GM10266 (cell line): Measurements from ENCODE around the gene C16orf92.
A peak's percentile ranks its signal among the peaks of the same experiment; 100 is the strongest.

ENCODE experiments used
- DNase-seq: peaks from one replicate; pipeline ENCODE4 v3.0.0; 2012; ENCODE audit errors: extremely low spot score
- TF ChIP-seq, protein P1 (sequence below): IDR thresholded peaks from 2 replicates; pipeline ENCODE4 v1.5.1; 2012; ENCODE audit warnings: mild to moderate bottlenecking, low read depth; ENCODE audit not compliant: control insufficient read depth, insufficient read depth; ENCODE audit errors: missing control alignments

The C16orf92 gene, protein sequence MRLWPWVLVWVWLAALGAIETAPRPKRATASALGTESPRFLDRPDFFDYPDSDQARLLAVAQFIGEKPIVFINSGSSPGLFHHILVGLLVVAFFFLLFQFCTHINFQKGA

DNA sequence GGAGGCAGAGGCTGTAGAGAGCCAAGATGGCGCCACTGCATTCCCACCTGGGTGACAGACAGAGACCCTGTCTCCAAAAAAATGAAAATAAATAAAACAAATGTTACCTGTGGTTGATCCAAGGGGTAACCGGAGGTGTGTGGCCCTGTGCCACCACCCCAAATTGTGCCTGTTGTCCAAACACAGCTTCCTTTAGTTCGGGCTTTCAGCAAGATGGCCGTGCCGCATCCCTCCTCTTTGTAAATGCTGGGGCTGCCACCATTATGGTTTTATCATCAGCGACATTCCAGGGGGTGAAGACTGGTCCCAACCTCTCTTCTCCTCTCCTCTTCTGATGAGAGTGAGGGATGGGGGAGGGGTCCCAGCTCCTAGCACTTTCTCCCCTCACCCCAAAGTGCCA, at the start of gene C16orf92:
TSS of gene C16orf92 (plus strand) at position 312 of the 400 bp plus-strand sequence. CDS start 143 bp downstream, outside the sequence.
- TF ChIP-seq, protein P1, sequence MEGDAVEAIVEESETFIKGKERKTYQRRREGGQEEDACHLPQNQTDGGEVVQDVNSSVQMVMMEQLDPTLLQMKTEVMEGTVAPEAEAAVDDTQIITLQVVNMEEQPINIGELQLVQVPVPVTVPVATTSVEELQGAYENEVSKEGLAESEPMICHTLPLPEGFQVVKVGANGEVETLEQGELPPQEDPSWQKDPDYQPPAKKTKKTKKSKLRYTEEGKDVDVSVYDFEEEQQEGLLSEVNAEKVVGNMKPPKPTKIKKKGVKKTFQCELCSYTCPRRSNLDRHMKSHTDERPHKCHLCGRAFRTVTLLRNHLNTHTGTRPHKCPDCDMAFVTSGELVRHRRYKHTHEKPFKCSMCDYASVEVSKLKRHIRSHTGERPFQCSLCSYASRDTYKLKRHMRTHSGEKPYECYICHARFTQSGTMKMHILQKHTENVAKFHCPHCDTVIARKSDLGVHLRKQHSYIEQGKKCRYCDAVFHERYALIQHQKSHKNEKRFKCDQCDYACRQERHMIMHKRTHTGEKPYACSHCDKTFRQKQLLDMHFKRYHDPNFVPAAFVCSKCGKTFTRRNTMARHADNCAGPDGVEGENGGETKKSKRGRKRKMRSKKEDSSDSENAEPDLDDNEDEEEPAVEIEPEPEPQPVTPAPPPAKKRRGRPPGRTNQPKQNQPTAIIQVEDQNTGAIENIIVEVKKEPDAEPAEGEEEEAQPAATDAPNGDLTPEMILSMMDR = no peak
- no peak for DNase-seq

DNA sequence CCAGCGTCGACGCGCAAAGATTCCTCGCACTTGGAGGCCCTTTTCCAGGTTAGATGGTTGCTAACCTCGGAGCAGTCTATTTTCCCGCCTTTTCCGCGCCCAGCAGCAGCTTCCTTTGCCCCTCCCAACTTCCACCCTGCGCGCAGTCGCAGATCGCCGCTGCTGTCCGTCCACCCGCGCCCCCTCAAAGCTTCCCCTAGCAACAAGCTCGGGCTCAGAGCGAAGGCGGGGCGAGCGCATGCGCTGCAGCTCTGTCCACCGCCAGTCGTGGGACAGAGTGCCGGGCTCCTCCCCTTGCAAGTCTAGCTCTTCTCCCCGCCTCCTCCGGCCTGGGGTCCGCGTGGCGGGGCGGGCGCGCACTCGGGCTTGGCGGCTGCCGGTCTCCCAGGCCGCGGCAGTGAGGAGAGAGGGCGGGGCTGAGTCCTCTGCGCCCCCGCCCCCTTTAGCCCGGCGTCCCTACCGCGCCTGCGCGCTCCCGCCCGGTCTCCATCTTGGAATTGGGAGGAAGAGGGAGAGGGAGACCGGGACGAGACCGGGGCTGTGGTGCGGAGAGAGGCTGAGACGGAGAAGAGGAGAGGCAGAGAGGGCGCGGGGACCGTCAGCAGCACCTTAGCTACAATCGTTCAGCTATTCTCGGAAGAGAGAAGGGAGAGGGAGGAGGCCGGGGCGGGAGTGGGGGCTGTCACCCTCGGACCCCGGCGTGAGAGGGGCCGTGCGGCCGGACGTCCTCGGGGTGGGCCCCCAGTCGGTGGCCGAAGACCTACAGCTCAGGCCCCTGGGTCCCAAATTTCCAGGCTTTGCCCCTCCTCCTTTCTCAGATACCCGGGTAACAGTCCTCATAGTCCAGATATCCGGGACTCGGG, 49.4 kb upstream of the C16orf92 start, which contains the start of gene TAOK2:
TSS of gene TAOK2 (plus strand) at position 485 of the 863 bp plus-strand sequence. CDS start 3,905 bp downstream, outside the sequence.
- TF ChIP-seq, protein P1 = no peak
- DNase-seq = peak; percentile 99

DNA sequence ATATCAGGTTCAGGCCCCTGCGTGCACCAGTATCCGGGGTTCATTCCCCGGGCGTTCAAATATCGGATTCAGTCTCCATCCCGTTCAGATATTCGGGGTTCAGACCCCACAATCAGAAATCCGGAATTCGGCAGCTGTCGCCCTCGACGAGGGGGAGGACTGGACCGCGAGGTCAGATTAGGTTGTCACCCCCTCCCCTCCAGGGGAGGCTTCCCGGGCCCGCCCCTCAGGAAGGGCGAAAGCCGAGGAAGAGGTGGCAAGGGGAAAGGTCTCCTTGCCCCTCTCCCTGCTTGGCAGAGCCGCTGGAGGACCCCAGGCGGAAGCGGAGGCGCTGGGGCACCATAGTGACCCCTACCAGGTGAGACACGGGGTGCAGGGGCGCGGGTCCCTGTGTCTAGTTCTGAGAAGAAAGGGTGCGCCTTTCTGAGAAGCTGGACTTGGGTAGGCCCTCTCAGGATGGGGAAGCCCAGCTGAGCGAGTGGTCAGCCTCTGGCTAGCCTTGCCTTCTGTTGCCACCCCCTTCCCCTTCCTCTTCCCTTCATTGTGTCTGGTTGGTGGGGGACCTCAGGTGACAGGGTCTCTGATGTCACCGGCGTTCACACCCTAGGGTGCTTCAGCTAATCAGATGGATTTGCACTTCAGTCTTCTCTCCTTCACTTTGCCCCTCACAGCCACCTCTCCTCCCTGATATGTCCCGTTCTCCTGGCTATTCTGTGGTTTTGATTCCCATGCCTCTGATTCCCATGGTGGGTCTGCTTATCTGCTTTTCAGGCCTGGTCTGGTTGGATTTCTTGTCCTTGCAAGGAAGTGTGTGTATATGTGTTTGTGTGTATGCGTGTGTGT, 48.5 kb upstream of the C16orf92 start:
- peak; percentile 57 for DNase-seq
- TF ChIP-seq, protein P1 = no peak

DNA sequence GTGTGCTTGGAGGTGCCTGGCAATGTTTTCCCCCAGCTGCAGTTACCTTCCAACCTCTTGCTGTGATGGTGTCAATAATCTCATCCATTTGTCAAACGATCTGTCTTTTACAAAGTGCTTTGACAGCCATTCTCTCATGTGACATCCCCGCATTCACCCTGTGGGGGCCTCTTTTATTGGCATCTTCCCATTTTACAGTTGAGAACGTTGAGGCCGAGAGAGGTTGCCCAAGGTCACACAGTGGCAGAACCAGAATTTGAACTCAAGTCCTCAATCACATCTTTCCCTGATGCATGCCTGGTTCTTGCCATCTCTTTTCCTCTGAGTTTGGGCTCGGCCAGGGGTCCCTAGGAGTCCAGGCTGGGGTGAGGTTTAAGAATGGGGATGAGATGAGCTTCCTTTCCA, 47.9 kb upstream of the C16orf92 start:
- TF ChIP-seq, protein P1 = no peak
- DNase-seq = no peak

DNA sequence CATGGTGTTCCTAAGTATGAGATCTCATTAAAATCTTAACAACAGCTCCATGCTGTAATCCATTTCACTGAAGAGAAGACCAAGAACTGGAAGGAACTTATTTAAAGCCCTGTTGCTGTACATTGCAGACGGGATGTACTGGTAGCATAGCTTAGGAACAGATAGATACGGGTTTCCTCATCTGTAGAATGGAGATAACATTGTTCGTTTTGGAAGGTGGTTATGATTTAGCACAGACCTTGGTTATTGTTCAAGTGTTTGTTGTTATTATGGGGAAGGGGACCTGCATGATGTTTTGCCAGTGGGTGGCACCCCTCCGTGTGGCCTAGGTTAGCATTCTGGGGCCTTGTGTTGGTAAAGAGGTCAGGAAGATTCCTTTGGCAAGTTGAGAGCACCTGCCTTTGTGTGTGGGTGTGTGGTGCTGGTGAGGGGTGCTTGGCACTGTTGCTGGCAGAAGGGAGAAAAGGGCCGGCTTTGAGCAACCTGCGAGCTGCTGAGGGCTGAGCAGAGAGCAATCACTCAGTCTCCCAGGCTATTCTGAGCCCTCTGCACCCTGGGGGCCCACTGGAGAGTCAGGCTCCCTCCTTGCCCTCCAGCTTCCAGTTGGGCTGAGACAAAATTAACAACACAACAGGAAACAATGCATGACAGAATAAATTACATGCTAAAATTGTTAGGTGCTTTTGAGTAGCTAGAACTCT, 47.0 kb upstream of the C16orf92 start:
- TF ChIP-seq, protein P1 = peak; percentile 7
- no peak for DNase-seq

DNA sequence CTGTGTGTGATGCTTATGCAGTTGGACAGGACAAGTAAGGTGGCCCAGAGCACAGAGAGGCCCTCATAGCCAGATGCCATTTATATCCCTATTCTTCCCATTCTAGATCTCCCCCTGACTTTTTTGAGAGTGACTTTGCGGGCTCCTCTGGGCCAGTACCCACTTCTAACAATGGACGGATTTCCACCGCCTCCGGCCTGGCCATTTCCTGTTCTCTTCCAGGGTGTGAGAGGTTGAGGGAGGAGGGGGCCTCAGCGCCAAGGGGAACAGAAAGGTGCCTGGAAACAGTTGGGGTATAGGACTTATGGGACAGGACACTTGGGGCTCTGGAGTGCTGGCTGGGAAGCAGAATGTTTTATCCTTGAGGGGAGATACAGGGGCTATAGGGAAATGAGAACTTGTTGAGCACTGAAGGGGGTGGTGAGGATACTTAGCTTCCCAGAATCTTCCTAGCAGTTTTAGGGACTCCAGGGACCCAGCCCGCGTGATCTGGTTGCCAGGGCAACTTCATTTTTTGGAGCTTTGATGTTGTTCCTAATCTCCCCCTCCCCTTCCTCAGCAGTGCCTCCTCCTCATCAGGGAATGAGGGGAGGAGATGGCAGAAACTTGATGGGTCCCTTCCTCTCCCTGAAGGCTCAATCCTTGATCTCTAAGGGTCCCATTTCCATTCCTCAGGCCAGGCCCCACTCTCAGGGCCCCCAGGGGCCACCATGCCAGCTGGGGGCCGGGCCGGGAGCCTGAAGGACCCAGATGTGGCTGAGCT, 45.8 kb upstream of the C16orf92 start:
- TF ChIP-seq, protein P1 = no peak
- DNase-seq = no peak
